Measurements from ENCODE around the gene ATG9B.

Gene ATG9B

GRCh38 chr7:150968056-150968733, 56.1 kb downstream of the ATG9B start:
- no peaks in the 10 kb centered on the region for H3K9me3 ChIP-seq (ENCODE audit: control insufficient read depth, insufficient read depth, low read depth, low read length)
- TF ChIP-seq SP7 (tag by site-specific recombination; IDR thresholded peaks at IDR 0.05) (no peak), PRDM1 (tag by site-specific recombination; IDR thresholded peaks at IDR 0.05) (peak; percentile 86), HOXC10 (CRISPR knock-in tag; IDR thresholded peaks at IDR 0.05) (no peak), ZNF311 (tag by site-specific recombination; IDR thresholded peaks at IDR 0.05; ENCODE audit: borderline replicate concordance) (no peak), ZNF707 (tag by site-specific recombination; IDR thresholded peaks at IDR 0.05) (no peak), OSR2 (tag by site-specific recombination; IDR thresholded peaks at IDR 0.05) (no peak), KLF1 (tag by site-specific recombination; IDR thresholded peaks at IDR 0.05) (peak; percentile 16; the same call in 1 of the 2 replicates)
- TF ChIP-seq, protein P1, sequence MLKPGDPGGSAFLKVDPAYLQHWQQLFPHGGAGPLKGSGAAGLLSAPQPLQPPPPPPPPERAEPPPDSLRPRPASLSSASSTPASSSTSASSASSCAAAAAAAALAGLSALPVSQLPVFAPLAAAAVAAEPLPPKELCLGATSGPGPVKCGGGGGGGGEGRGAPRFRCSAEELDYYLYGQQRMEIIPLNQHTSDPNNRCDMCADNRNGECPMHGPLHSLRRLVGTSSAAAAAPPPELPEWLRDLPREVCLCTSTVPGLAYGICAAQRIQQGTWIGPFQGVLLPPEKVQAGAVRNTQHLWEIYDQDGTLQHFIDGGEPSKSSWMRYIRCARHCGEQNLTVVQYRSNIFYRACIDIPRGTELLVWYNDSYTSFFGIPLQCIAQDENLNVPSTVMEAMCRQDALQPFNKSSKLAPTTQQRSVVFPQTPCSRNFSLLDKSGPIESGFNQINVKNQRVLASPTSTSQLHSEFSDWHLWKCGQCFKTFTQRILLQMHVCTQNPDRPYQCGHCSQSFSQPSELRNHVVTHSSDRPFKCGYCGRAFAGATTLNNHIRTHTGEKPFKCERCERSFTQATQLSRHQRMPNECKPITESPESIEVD (tag by site-specific recombination; IDR thresholded peaks at IDR 0.05) = no peak
- H3K27ac ChIP-seq (ENCODE audit: extremely low read depth, low read depth, low read length) = no peak overlapping the region
- H3K4me3 ChIP-seq (ENCODE audit: low read depth, low read length) = no peak overlapping the region
- CTCF ChIA-PET = interaction anchor here (0.5 to 11.1 kb wide), 6 partner anchors 9 to 1486 kb away, joined by 3 to 124 read pairs (median 3); partner anchors contain the start of gene NOS3
- POLR2A ChIA-PET = no interaction called here
- H3K4me1 ChIP-seq (ENCODE audit: control insufficient read depth, insufficient read depth, low read length) = no peaks in the 10 kb centered on the region
- H3K36me3 ChIP-seq (ENCODE audit: control insufficient read depth in 2 of 2, insufficient read depth in 1 of 2, low read length in 2 of 2) = no peaks in the 10 kb centered on the region

DNA sequence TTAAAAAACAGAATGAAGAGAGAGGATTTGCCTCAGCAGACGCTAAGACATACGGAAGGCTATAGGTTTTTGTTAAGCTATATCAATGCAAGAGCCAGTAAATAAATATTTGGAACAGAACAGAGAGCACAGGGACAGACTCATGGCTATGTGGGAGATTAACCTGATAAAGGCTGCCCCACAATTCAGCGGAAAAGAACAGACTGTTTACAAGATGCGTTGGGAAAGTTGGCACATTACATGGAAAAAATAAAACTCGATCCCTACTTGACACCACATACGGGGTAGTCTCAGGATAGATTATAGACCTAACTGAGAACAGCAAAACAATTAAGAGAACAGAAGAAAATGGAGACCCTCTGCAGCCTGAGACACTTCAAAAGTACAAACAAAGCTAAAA, 56.9 kb downstream of the ATG9B start:
- no peak overlapping the region for H3K27ac ChIP-seq (ENCODE audit: extremely low read depth, low read depth, low read length)
- no peak overlapping the region for H3K4me3 ChIP-seq (ENCODE audit: low read depth, low read length)
- ChIA-PET POLR2A (no interaction called here), CTCF (interaction anchor here (0.6 to 11.1 kb wide), 7 partner anchors 8 to 609 kb away, joined by 3 to 124 read pairs (median 3); partner anchors contain the start of genes ATG9B and NOS3)
- no peak for TF ChIP-seq ZNF530 (tag by site-specific recombination; IDR thresholded peaks at IDR 0.05; ENCODE audit: low read depth)
- no peak for TF ChIP-seq OVOL3 (tag by site-specific recombination; IDR thresholded peaks at IDR 0.05)
- no peaks in the 10 kb centered on the region for H3K9me3 ChIP-seq (ENCODE audit: control insufficient read depth, insufficient read depth, low read depth, low read length)
- no peaks in the 10 kb centered on the region for H3K4me1 ChIP-seq (ENCODE audit: control insufficient read depth, insufficient read depth, low read length)
- no peaks in the 10 kb centered on the region for H3K36me3 ChIP-seq (ENCODE audit: control insufficient read depth in 2 of 2, insufficient read depth in 1 of 2, low read length in 2 of 2)

DNA sequence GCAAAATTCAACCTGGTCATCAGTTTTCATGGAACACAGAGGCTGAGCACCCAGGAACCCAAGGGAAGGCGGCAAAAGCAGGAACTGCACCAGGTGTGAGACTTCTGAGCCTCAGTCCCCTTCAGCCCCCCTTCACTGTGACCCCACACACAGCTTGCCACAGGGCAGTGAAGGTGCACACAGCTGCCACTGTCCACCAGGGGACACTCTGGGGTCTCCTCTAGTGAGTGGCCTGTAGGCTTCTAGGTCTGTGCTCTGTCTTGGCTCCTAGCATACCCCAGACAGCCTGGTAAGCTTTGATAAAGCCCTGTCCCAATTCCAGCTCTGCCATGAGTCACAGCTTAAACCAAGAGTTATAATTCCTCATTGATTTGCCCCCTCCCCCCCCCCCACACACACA, 58.3 kb downstream of the ATG9B start:
- no peaks in the 10 kb centered on the region for H3K9me3 ChIP-seq (ENCODE audit: control insufficient read depth, insufficient read depth, low read depth, low read length)
- no peaks in the 10 kb centered on the region for H3K4me1 ChIP-seq (ENCODE audit: control insufficient read depth, insufficient read depth, low read length)
- POLR2A ChIA-PET = no interaction called here
- no peak overlapping the region for H3K27ac ChIP-seq (ENCODE audit: extremely low read depth, low read depth, low read length)
- H3K4me3 ChIP-seq (ENCODE audit: low read depth, low read length) = no peak overlapping the region
- TF ChIP-seq ZNF292 (tag by site-specific recombination; IDR thresholded peaks at IDR 0.05; ENCODE audit: borderline replicate concordance, low read depth) = no peak
- TF ChIP-seq ZNF112 (tag by site-specific recombination; IDR thresholded peaks at IDR 0.05) = no peak
- no peak for TF ChIP-seq IKZF3 (tag by site-specific recombination; IDR thresholded peaks at IDR 0.05)
- TF ChIP-seq ZNF558 (tag by site-specific recombination; IDR thresholded peaks at IDR 0.05) = no peak
- no peak for TF ChIP-seq ZNF571 (tag by site-specific recombination; IDR thresholded peaks at IDR 0.05)
- no peak for TF ChIP-seq ZNF433 (tag by site-specific recombination; IDR thresholded peaks at IDR 0.05; ENCODE audit: low read depth)
- CTCF ChIA-PET = interaction anchor here (0.6 to 11.1 kb wide), 8 partner anchors 9 to 147 kb away, joined by 3 to 124 read pairs (median 4); no protein-coding TSS in a partner anchor
- no peaks in the 10 kb centered on the region for H3K36me3 ChIP-seq (ENCODE audit: control insufficient read depth in 2 of 2, insufficient read depth in 1 of 2, low read length in 2 of 2)

GRCh38 chr7:150965273-150965830, 58.9 kb downstream of the ATG9B start:
- no peak overlapping the region for H3K27ac ChIP-seq (ENCODE audit: extremely low read depth, low read depth, low read length)
- H3K4me3 ChIP-seq (ENCODE audit: low read depth, low read length) = no peak overlapping the region
- H3K4me1 ChIP-seq (ENCODE audit: control insufficient read depth, insufficient read depth, low read length) = no peaks in the 10 kb centered on the region
- no peaks in the 10 kb centered on the region for H3K36me3 ChIP-seq (ENCODE audit: control insufficient read depth in 2 of 2, insufficient read depth in 1 of 2, low read length in 2 of 2)
- POLR2A ChIA-PET = interaction anchor here (0.6 to 1.6 kb wide), 2 partner anchors 13 to 336 kb away, joined by 4 read pairs; no protein-coding TSS in a partner anchor
- CTCF ChIA-PET = interaction anchor here (0.6 to 11.1 kb wide), 11 partner anchors 10 to 187 kb away, joined by 3 to 124 read pairs (median 5); no protein-coding TSS in a partner anchor
- H3K9me3 ChIP-seq (ENCODE audit: control insufficient read depth, insufficient read depth, low read depth, low read length) = no peaks in the 10 kb centered on the region
- TF ChIP-seq ZBTB8A (tag by site-specific recombination; IDR thresholded peaks at IDR 0.05) = no peak
- TF ChIP-seq, protein P2, sequence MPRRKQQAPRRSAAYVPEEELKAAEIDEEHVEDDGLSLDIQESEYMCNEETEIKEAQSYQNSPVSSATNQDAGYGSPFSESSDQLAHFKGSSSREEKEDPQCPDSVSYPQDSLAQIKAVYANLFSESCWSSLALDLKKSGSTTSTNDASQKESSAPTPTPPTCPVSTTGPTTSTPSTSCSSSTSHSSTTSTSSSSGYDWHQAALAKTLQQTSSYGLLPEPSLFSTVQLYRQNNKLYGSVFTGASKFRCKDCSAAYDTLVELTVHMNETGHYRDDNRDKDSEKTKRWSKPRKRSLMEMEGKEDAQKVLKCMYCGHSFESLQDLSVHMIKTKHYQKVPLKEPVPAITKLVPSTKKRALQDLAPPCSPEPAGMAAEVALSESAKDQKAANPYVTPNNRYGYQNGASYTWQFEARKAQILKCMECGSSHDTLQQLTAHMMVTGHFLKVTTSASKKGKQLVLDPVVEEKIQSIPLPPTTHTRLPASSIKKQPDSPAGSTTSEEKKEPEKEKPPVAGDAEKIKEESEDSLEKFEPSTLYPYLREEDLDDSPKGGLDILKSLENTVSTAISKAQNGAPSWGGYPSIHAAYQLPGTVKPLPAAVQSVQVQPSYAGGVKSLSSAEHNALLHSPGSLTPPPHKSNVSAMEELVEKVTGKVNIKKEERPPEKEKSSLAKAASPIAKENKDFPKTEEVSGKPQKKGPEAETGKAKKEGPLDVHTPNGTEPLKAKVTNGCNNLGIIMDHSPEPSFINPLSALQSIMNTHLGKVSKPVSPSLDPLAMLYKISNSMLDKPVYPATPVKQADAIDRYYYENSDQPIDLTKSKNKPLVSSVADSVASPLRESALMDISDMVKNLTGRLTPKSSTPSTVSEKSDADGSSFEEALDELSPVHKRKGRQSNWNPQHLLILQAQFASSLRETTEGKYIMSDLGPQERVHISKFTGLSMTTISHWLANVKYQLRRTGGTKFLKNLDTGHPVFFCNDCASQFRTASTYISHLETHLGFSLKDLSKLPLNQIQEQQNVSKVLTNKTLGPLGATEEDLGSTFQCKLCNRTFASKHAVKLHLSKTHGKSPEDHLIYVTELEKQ (tag by site-specific recombination; IDR thresholded peaks at IDR 0.05; ENCODE audit: borderline replicate concordance) = no peak
- TF ChIP-seq, protein P3, sequence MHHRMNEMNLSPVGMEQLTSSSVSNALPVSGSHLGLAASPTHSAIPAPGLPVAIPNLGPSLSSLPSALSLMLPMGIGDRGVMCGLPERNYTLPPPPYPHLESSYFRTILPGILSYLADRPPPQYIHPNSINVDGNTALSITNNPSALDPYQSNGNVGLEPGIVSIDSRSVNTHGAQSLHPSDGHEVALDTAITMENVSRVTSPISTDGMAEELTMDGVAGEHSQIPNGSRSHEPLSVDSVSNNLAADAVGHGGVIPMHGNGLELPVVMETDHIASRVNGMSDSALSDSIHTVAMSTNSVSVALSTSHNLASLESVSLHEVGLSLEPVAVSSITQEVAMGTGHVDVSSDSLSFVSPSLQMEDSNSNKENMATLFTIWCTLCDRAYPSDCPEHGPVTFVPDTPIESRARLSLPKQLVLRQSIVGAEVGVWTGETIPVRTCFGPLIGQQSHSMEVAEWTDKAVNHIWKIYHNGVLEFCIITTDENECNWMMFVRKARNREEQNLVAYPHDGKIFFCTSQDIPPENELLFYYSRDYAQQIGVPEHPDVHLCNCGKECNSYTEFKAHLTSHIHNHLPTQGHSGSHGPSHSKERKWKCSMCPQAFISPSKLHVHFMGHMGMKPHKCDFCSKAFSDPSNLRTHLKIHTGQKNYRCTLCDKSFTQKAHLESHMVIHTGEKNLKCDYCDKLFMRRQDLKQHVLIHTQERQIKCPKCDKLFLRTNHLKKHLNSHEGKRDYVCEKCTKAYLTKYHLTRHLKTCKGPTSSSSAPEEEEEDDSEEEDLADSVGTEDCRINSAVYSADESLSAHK (tag by site-specific recombination; IDR thresholded peaks at IDR 0.05) = no peak
- no peak for TF ChIP-seq FEZF1 (tag by site-specific recombination; IDR thresholded peaks at IDR 0.05)

Measured in HEK293 (cell line).